Suppressor macrophage treated with lipopolysaccharide for 4 hours (primary cell): ENCODE measurements around the gene C5orf46.

ENCODE experiments used
- DNase-seq: peaks from one replicate; pipeline ENCODE4 v3.0.0-alpha.2; 2020

Gene C5orf46

GRCh38 chr5:147856801-147857200 is 49.5 kb downstream of the C5orf46 start:
- no peak for DNase-seq

GRCh38 chr5:147855774-147856069 is 50.6 kb downstream of the C5orf46 start:
- DNase-seq: no peak

- DNase-seq: no peak
Measured at GRCh38 chr5:147854894-147855773, 51.2 kb downstream of the C5orf46 start.

GRCh38 chr5:147854331-147854730 is 52.0 kb downstream of the C5orf46 start:
- DNase-seq: no peak

GRCh38 chr5:147853372-147853987 is 52.9 kb downstream of the C5orf46 start:
- DNase-seq: no peak

- DNase-seq: no peak
Measured at GRCh38 chr5:147852365-147852764, 54.0 kb downstream of the C5orf46 start.

- DNase-seq: no peak
Measured at GRCh38 chr5:147851578-147851977, 54.8 kb downstream of the C5orf46 start.

GRCh38 chr5:147849226-147849625 is 57.1 kb downstream of the C5orf46 start:
- no peak for DNase-seq

GRCh38 chr5:147845618-147846017 is 60.7 kb downstream of the C5orf46 start:
- DNase-seq: no peak

GRCh38 chr5:147844846-147845245 is 61.5 kb downstream of the C5orf46 start:
- DNase-seq: no peak

- DNase-seq: no peak
Measured at GRCh38 chr5:147842869-147843268, 63.5 kb downstream of the C5orf46 start.
